ENCODE measurements around the gene C19orf25.

The C19orf25 gene

GRCh38 chr19:1432507-1432887 lies 46.5 kb downstream of the C19orf25 start:
- DNase-seq (ENCODE audit: low spot score): no peak

- no peak for DNase-seq (ENCODE audit: low spot score)
Measured at GRCh38 chr19:1431759-1432506, 47.1 kb downstream of the C19orf25 start.

DNA sequence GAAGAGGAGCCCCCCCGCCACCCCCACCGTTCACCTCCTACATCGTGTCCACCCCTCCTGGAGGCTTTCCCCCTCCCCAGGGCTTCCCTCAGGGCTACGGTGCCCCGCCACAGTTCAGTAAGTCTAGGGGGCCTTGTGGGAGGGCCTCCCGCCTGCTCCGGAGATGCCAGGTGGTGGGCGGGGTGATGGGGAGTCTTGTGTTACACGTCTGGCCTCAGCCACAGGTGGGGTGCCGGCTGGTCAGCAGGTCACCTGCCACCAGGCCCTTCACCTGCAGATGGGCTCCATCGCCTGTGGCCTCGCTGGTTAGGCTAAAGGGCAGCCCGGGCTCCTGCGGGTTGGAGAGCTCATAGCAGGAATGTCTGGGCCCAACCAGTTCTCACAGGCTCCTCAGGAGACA lies 48.8 kb downstream of the C19orf25 start:
- no peak for DNase-seq (ENCODE audit: low spot score)

GRCh38 chr19:1429750-1430149 lies 49.3 kb downstream of the C19orf25 start:
- no peak for DNase-seq (ENCODE audit: low spot score)

- no peak for DNase-seq (ENCODE audit: low spot score)
Measured at GRCh38 chr19:1428738-1429391, 50.1 kb downstream of the C19orf25 start.

DNA sequence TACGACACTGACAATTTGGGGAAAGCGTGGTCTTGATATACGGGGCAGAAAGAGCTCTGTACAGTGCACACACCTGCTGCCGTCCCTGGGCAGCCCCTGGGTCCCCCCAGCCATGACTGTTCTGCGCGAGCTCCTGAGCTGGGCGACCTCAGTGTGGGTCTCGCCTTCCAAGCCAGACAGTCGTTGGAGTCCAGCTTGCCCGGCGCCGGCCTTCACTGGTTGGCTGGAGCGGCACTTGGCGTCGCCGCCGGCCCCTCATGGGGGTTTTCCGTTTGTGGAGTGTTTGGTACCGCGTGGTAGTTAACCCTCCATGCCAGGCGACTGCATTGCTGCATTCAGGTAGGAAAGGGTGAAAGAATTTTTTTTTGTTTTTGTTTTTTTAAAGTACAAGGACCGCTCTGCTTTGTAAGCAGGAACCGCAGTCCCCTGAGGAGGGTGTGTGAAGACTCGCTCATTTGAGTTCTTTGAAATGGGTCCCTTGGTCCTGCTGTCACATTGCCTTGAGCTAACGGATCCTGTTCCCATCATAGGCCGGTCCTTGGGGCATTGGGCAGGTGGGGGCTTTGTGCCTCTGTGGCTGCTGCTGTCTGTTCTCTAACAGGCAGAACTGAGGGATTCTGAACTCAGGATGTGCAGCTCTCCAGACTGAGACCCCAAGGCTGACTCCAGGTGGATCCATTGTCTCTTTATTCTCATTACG lies 51.6 kb downstream of the C19orf25 start:
- DNase-seq (ENCODE audit: low spot score): no peak

GRCh38 chr19:1426736-1427135 lies 52.3 kb downstream of the C19orf25 start:
- no peak for DNase-seq (ENCODE audit: low spot score)

DNA sequence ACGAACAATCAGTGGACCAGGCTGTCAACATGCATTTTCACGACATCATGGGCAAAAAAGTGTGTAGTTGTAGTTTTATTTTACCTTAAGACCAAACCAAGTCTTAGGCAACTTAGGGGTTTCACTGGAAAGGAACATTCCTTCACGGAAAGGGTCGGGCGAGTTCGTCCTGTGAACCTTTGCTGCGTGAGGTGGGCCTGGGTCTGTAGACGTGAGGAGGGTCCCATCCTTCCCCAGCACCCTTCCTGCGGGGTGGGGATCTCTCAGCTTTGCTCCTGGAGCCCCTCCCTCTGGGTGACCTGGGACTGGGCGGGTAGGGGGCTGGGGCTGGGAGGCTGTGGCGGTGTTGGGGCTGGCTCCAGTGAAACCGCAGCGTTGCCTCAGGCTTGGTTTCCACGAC lies 53.1 kb downstream of the C19orf25 start:
- no peak for DNase-seq (ENCODE audit: low spot score)

DNA sequence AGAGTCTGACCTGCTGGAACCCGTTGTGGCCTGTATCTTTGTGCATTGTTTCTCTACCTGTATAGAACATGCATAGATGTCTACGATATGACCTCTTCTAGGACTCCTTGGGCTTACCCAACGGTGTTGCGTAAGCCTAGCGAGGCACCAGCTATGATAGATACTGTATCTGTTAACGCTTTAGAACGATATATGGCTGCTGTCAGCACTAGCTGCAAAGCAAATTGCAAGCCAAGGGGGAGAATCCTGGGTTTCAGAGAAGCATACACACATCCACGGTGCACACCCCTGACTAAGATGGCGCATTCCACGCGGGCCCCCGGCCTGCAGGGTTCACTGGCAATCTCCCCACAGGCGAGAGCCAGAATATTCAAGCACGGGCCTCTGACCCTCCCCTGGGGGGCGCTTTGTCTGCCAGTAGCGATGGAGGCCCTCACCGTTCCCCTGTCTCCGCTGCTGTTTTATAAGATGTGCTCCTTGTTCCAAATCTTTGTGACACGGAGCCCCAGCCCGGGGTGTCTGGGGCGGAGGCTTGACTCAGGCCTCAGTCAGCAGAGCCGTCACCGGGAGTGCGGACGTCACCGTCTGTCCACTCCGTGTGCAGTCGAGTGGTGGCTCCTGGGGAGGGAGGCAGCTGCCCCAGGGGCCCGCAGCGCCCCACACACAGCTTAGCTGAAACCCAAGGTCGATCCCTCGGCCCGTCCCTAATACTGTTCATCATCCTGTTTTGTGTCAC lies 53.7 kb downstream of the C19orf25 start:
- DNase-seq (ENCODE audit: low spot score): no peak

DNA sequence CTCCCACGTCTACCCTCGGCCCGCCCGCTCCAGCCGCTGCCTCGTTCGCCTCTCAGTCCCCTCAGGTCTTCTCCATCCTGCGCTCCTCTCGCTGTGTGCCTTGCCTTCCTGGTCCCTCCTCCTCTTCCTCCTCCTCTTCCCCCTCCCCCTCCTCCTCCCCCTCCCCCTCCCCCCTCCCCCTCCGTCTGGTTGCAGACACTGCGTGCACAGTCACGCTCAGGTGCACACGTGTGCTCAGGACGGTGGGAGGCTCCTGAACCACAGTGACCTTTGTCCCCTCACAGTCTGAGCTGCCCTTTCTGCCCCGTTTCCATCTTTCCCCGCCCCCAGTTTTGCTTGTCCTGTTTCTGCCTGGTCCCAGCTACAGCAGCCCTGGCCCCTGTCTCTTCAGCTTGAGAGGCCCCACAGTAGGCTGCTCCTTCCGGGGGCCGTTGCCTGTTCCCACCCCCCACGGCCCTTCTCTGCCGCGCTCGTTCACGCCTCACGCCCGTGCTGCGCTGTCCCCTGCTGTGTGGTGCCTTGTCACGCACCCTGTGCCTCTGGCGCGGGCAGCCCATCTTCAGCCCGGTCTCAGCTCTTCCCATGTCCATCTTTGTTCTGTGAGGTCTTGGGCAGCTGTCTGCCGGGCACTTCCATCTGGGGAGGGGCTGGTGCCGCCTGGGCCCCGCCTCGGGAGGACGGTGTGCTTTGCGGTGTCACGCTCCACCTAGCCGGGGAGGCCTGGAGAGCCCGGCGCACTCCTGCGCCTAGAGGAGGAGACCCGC lies 54.6 kb downstream of the C19orf25 start:
- no peak for DNase-seq (ENCODE audit: low spot score)

GRCh38 chr19:1423436-1424191 lies 55.4 kb downstream of the C19orf25 start:
- no peak for DNase-seq (ENCODE audit: low spot score)
